ENCODE data around the gene BEAN1.

The BEAN1 gene, protein sequence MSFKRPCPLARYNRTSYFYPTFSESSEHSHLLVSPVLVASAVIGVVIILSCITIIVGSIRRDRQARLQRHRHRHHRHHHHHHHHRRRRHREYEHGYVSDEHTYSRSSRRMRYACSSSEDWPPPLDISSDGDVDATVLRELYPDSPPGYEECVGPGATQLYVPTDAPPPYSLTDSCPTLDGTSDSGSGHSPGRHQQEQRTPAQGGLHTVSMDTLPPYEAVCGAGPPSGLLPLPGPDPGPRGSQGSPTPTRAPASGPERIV

GRCh38 chr16:66427036-66427860 lies at the start of gene BEAN1:
Gene BEAN1, plus strand, starts transcription at chr16:66427295. Its CDS starts 10,382 bp downstream, at chr16:66437677.
- FAIRE-seq: no peak

- no peak for FAIRE-seq
Measured at GRCh38 chr16:66377324-66377723, 49.8 kb upstream of the BEAN1 start.

DNA sequence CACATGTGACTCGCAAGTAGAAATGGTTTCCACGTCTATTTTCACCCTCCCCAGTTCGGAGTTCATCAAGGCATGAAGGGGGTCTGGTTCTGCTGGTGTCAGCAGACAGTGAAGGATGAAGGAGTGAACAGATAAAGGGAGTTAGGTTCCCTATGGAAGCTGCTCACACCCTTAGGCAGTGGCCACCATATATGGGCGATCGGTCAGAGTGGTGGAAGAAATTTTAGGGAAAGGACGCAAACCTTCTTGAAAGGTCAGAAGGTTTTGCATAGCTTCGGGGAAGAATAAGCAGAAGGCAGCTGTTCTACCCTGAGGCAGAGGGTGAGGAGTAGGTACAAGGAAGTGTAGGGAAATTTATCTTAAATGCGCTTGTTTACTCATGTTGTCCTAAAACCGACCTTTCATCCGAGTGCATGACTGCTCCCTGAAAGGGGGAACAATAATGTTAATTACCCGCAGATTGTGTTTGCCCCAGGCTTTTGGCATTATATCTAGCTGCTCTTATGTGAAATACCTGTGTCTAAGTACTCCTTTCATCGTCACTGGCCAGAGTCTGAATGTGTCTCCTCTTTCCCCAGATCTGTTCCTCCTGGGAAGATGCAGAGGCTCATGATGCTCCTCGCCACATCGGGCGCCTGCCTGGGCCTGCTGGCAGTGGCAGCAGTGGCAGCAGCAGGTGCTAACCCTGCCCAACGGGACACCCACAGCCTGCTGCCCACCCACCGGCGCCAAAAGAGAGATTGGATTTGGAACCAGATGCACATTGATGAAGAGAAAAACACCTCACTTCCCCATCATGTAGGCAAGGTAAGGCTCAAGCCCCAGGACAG lies 48.1 kb upstream of the BEAN1 start:
- FAIRE-seq: no peak

GRCh38 chr16:66379571-66379941 lies 47.5 kb upstream of the BEAN1 start:
- no peak for FAIRE-seq

- no peak for FAIRE-seq
Measured at GRCh38 chr16:66380421-66380820, 46.7 kb upstream of the BEAN1 start.

DNA sequence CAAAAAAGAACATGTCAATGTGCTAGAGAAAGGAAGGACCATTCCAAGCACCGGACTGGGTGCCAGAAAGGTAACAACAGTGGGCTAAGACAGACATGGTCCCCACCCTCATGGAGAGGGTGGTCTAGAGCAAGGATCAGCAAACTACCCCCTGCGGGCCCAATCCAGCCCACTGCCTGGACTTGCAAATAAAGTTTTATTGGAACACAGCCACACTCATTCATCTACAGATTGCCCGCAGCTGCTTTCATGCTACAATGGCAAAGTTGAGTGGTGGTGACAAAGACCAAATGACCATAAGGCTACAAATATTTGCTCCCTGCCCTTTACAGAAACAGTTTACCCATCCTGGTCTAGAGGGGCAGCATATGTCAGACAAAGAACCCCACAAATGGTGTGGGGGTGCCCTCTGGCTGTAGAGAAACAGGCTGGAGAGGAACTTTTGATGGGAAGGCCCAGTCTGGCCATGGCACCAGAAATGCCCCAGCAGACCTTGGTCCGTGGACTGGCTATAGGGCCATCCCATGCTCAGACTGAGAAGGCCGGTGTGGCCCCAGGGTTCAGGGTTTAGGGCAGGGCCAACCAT lies 45.4 kb upstream of the BEAN1 start:
- no peak for FAIRE-seq

DNA sequence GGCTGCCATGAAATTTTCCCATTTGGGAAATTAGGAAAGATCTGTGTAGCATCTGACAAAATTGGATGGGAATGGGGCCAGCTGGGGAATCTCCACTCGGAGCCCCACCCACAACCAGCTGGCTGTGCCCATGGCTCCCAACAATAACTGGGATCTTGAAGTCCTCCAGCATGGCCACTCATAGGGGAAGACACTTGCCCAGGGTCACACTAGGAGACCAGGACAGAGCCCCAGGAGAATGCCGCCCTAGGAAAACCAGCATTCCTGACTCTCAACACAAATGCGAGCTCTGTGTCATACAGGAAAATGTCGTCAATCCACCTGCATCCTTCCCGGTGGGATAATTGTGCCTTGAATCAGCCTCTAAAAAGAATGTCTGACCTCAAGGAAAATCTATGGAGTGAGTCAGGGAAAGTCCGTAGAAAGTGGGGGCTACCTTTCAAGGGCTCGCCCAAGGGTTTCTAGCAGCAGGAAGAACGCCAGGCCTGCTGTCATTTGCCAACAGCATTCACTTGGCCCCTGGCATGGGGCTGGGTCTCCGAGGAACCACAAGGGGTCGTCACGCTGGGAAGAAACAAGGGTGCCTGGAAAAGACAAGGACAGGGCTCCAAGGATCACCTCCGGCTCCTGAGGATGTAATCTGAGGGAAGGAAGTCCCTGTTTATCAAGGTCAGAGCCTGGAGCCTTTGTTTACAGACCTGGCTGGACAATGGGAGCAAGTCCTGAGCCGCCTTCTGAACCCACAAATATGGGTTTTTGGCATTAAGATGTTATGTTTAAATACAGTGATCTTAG lies 44.7 kb upstream of the BEAN1 start:
- no peak for FAIRE-seq

GRCh38 chr16:66382966-66383299 lies 44.2 kb upstream of the BEAN1 start:
- no peak for FAIRE-seq

GRCh38 chr16:66383551-66383950 lies 43.5 kb upstream of the BEAN1 start:
- no peak for FAIRE-seq

DNA sequence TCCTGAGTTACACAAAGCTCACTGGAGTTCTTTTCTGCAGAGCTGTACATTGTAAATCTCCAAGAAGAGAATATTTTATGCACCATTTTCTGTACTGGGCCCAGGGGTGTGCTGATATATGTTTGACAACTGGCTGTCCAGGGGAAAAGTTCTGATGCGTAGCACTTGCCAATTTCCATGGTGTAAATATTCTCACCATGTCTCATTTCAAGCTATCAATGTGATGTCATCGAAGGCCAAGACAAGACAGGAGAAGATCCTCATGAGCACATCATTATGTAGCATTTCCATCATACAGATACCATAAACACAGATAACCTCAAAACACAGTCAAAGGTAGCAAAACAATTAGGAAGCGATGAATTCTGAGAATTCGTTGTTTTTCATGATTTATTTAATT lies 41.7 kb upstream of the BEAN1 start:
- FAIRE-seq: no peak

DNA sequence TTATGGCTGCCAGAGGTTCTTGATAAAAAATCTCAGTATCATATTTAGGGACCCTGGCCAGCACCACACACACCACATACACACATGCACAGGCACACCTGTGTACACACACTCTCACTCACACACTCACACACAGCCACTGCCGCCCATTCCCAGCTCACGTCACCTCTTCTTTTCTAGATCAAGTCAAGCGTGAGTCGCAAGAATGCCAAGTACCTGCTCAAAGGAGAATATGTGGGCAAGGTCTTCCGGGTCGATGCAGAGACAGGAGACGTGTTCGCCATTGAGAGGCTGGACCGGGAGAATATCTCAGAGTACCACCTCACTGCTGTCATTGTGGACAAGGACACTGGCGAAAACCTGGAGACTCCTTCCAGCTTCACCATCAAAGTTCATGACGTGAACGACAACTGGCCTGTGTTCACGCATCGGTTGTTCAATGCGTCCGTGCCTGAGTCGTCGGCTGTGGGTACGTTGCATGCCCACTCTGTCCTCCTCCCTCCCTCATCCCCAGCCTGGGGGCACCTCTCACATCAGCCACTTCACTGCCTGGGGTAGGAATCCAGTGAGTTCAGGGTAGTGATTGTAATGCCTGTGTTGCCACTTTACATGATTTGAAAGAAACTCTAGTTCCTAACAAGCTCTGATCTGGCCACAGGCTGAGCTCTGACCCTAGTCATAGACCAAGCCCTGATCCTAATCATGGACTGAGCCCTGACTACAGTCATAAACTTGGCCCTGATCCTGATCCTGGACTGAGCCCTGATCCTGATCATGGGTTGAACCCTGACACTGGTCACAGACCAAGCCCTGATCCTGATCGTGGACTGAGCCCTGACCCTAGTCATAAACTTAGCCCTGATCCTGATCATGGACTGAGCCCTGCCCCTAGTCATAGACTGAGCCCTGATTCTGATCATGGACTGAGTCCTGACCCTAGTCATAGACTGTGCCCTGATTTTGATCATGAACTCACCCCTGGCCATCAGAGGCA lies 40.2 kb upstream of the BEAN1 start:
- FAIRE-seq: no peak

DNA sequence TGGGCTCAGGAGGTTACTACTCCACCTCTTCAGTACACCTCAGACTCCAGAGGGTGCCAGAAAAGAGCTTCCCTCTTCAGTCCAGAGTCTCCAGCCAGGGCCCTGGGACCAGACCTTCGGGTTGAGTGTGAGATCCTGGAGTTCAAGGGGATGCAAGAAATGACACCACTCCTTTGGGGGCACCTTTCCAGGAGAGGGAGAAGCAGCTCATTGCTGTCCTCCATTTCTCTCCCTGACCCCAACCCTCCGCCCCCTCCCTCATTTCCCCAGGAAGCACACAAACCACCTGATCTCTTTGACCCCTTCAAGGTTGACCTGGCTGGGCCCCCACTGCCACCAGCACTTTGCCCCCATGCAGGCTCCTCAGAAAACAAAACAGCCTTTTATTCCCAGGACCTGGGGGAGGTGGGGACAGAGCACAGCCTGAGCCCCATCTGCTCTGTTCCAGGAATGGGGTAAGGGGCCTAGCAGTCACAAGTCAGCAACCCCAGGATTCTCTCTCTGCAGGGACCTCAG lies 39.2 kb upstream of the BEAN1 start:
- no peak for FAIRE-seq

DNA sequence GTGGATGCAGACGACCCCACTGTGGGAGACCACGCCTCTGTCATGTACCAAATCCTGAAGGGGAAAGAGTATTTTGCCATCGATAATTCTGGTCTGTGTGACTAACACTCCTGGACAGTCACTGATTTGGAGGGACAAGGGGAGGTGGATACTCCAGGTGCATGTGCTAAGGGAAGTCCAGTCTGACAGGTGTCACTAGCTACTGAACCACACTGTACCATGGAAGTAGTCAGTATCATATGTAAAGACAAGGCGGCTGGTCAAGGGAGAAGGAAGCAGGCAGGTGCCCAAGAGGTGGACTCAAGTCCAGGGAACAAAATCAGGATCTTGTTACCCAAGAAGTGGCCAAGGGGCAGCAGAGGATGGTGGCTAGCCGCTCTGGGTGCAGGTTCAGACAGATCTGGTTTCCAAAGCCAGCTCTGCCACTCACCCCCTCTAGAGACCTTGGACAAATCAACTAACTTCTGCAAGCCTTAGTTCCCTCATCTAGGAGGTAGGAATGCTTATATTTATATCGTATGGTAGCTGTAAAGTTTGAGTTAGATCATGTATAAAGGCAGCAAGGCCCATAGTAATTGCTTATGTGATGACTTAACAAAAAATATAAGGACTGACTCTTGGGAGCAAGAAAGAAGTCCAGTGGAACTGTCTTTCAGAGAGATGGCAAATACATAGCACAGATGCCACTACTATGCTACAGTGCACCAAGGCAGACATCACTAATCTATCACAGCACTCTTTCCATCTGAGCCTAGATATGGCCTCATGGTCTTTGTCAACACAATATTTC lies 38.5 kb upstream of the BEAN1 start:
- no peak for FAIRE-seq

DNA sequence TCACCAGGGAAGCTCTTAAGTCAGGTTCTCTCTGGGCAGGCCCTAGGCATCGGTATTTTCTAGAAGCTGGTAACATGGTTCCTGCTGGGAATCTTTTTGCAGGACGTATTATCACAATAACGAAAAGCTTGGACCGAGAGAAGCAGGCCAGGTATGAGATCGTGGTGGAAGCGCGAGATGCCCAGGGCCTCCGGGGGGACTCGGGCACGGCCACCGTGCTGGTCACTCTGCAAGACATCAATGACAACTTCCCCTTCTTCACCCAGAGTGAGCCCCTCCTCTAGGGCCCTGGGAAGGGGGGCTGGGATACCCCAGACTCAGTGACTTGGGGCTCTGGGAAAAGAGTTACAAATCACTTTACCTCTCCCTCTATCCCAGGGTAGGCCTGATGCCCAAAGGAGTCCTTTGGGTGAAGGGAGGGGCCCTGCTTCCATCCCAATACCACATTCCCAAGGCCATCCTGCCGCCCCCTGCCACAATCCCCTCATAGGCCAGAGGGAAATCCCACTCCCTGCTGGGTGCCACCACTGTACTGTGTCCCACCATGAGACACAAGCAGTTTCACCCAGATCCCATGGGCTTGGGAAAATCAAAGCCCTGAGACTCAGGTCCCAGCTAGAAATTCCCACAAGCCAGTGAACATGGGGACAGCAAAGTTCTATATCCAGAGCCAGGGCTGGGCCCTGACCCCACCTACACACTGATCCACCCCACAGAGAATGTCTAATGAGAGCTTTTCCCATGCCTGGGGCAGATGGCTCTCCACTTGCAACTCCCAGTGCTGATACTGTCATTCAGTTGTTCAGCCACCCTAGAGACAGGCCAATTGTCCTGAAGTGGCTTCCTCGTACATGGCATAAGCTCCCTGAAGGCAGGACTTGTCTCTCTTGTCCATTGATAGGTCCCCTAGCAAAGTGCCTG lies 37.6 kb upstream of the BEAN1 start:
- no peak for FAIRE-seq

DNA sequence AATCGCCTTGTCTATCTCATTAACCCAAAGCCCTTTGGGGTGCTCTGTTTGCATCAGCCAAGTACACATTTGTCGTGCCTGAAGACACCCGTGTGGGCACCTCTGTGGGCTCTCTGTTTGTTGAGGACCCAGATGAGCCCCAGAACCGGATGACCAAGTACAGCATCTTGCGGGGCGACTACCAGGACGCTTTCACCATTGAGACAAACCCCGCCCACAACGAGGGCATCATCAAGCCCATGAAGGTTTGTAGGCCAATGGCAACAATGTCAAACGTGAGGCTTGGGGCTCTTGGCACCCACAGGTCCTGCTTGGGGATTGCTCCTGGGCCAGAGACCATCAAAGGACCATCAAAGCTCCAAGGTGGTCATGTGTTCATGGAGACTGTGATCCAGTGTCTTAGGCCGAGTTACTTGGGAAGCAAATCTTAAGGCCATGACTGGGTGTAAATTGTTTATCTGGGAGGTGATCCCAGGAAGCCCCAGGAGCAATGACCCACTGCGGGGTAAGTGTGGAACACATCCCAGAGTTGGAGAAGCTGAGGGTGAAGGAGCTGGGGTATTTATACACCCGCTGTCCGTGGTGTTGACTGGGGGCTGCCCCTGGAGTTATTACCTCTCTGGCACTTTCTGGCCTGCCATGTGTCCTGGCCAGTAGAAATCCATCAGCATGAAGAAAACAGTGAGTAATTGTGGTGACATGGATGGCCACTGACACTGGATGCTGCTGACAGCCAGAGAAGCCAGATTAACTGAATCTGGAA lies 36.6 kb upstream of the BEAN1 start:
- FAIRE-seq: no peak

GRCh38 chr16:66391726-66392670 lies 35.1 kb upstream of the BEAN1 start:
- no peak for FAIRE-seq

All from colon (tissue), 2 donors.